CD14-positive monocyte (primary cell): ENCODE measurements around the gene NECTIN1. TPM values are rescaled to one million over a fixed set of nuclear protein-coding genes. Genes with fewer than 3 reads are reported as not detected.

Experiments used
- DNase-seq, 3 donors: peaks; one replicate each; pipeline ENCODE4 v3.0.0-alpha.2; 2011 to 2022
- H2AFZ ChIP-seq: 2 replicates; pipeline ENCODE4 v1.6.0; 2012; ENCODE audit warnings: mild to moderate bottlenecking, low read depth, low read length, inconsistent platforms; ENCODE audit not compliant: insufficient read depth, poor library complexity, severe bottlenecking
- H3K27ac ChIP-seq, 2 donors: 1 replicate in 1 of 2; 2 replicates in 1 of 2; pipeline ENCODE4 v1.5.1; 2012 to 2013; ENCODE audit warnings: low read length in 2 of 2, control low read depth in 1 of 2, inconsistent platforms in 1 of 2, low read depth in 1 of 2, mild to moderate bottlenecking in 1 of 2
- H3K27me3 ChIP-seq, 2 donors: one replicate each; pipeline versions ENCODE4 v1.6.0 to v1.6.1; 2011 to 2013; ENCODE audit warnings: low read length in 2 of 2; ENCODE audit not compliant: control insufficient read depth in 2 of 2, insufficient read depth in 2 of 2
- H3K36me3 ChIP-seq, 2 donors: replicated peaks in 1 of 2; 1 replicate in 1 of 2; 2 replicates in 1 of 2; pipeline versions ENCODE4 v1.5.1 to v1.6.1; 2012 to 2013; ENCODE audit warnings: low read length in 2 of 2, control low read depth in 1 of 2, inconsistent platforms in 1 of 2, mild to moderate bottlenecking in 1 of 2; ENCODE audit not compliant: insufficient read depth in 2 of 2, control insufficient read depth in 1 of 2
- H3K4me1 ChIP-seq, 2 donors: 1 replicate in 1 of 2; 2 replicates in 1 of 2; pipeline versions ENCODE4 v1.5.1 to v1.6.1; 2012 to 2013; ENCODE audit warnings: low read length in 2 of 2, control low read depth in 1 of 2, inconsistent platforms in 1 of 2, mild to moderate bottlenecking in 1 of 2, moderate library complexity in 1 of 2; ENCODE audit not compliant: insufficient read depth in 2 of 2, control insufficient read depth in 1 of 2
- H3K4me2 ChIP-seq: replicated peaks from 2 replicates; pipeline ENCODE3; 2012; ENCODE audit warnings: low read length, moderate library complexity, mild to moderate bottlenecking; ENCODE audit not compliant: poor library complexity, severe bottlenecking; ENCODE audit errors: extremely low read depth
- H3K4me3 ChIP-seq, 3 experiments: fragments of 200-600 bp in 1 of 3; sonication (generic) in 1 of 3; replicated peaks in 1 of 3; 1 replicate in 2 of 3; 2 replicates in 1 of 3; pipeline ENCODE4 v1.5.1; 2011 to 2013; ENCODE audit warnings: low read length in 3 of 3, mild to moderate bottlenecking in 3 of 3, control low read depth in 2 of 3, low read depth in 2 of 3, inconsistent platforms in 1 of 3, moderate library complexity in 1 of 3
- H3K79me2 ChIP-seq: 2 replicates; pipeline ENCODE4 v1.6.0; 2012; ENCODE audit warnings: mild to moderate bottlenecking, control low read depth, inconsistent platforms, low read length, moderate library complexity; ENCODE audit not compliant: insufficient read depth
- H3K9ac ChIP-seq: 2 replicates; pipeline ENCODE4 v1.6.0; 2017; ENCODE audit warnings: low read length, mild to moderate bottlenecking; ENCODE audit not compliant: insufficient read depth, poor library complexity, severe bottlenecking
- H3K9me3 ChIP-seq, 2 donors: replicated peaks in 1 of 2; 1 replicate in 1 of 2; 2 replicates in 1 of 2; pipeline versions ENCODE4 v1.5.1 to v1.6.1; 2012 to 2013; ENCODE audit warnings: low read length in 2 of 2, control low read depth in 1 of 2; ENCODE audit not compliant: control insufficient read depth in 1 of 2, insufficient read depth in 1 of 2
- H4K20me1 ChIP-seq: 2 replicates; pipeline ENCODE4 v1.6.0; 2012; ENCODE audit warnings: mild to moderate bottlenecking, low read length, control low read depth, moderate library complexity; ENCODE audit not compliant: insufficient read depth
- H3K27ac Mint-ChIP-seq, 7 donors: one replicate each; pipeline ENCODE4 v1.8.0; 2020; ENCODE audit warnings: mild to moderate bottlenecking in 7 of 7, mixed read lengths in 7 of 7, moderate library complexity in 6 of 7, inconsistent platforms in 2 of 7
- H3K27me3 Mint-ChIP-seq, 3 donors: one replicate each; pipeline ENCODE4 v1.8.0; 2021 to 2022; ENCODE audit warnings: low read depth in 3 of 3, mild to moderate bottlenecking in 3 of 3, mixed read lengths in 3 of 3, moderate library complexity in 3 of 3, inconsistent platforms in 1 of 3
- H3K36me3 Mint-ChIP-seq, 2 donors: one replicate each; pipeline ENCODE4 v1.8.0; 2020; ENCODE audit warnings: mixed read lengths in 2 of 2, inconsistent platforms in 1 of 2, mild to moderate bottlenecking in 1 of 2
- H3K4me1 Mint-ChIP-seq: one replicate; pipeline ENCODE4 v1.8.0; 2020; ENCODE audit warnings: mild to moderate bottlenecking, mixed read lengths
- H3K4me3 Mint-ChIP-seq, 2 donors: one replicate each; pipeline ENCODE4 v1.8.0; 2020; ENCODE audit warnings: mild to moderate bottlenecking in 2 of 2, mixed read lengths in 2 of 2, moderate library complexity in 1 of 2
- H3K9me3 Mint-ChIP-seq, 7 donors: one replicate each; pipeline ENCODE4 v1.8.0; 2020 to 2022; ENCODE audit warnings: mixed read lengths in 7 of 7, mild to moderate bottlenecking in 6 of 7, moderate library complexity in 6 of 7, inconsistent platforms in 2 of 7
- WGBS: methylation state at CpG from one replicate; pipeline ENCODE4 v1.1.5; 2013; ENCODE audit warnings: missing lambda C conversion rate; ENCODE audit not compliant: insufficient coverage; 5-methylcytosine and 5-hydroxymethylcytosine counted together
- intact Hi-C, 2 donors: fragments of 100-400 bp; cut with micrococcal nuclease; formaldehyde crosslinking; loops; one replicate each; pipeline versions ENCODE4 v1.15.0 to v1.15.1; 2023
- polyA plus RNA-seq, 3 donors: library from polyadenylated mRNA; depleted of rRNA in 1 of 3; unstranded in 2 of 3; stranded (reverse) in 1 of 3; fragments of 300-500 nt in 2 of 3; fragments of >200 nt in 1 of 3; fragmentation: Illumina TruSeq in 2 of 3; gene quantifications; 1 replicate in 2 of 3; 2 replicates in 1 of 3; pipeline ENCODE4 v1.2.3, GENCODE V29; 2012 to 2021
- TF ChIP-seq, protein P1 (sequence below): fragments of 200-600 bp; IDR thresholded peaks from one replicate; pipeline ENCODE4 v1.8.0; 2022; ENCODE audit warnings: antibody characterized with exemption, mild to moderate bottlenecking

Gene NECTIN1
- polyA plus RNA-seq, 3 donors, result 0.53 to 8.3 (median 0.85) TPM

DNA sequence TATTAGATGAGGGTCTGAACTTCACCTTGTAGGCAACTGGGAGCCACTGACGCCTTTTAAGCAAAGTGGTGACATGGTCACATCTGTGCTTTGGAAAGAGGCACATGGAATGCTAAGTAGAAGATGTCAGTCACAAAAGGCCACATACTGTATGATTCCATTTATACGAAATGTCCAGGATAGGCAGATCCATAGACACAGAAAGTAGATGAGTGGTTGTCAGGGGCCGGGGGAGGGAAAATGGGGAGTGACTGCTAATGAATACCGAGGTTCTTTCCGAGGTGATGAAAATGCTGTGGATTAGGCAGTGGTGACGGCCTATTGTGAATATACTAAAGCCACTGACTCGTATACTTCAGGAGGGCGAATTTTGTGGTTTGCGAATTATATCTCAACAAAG is 20.6 kb downstream of the NECTIN1 start:
- Histone ChIP-seq H3K79me2 (peaks cover 6% of the 10 kb centered on the region), H3K4me3 (no peak overlapping the region), H4K20me1 (peaks cover 4% of the 10 kb centered on the region), H3K27me3 (no peaks in the 10 kb centered on the region), H3K9me3 (no peaks in the 10 kb centered on the region), H3K36me3 (no peaks in the 10 kb centered on the region), H3K4me1 (peaks cover 37 to 45% of the 10 kb centered on the region in 2 donors), H3K9ac (no peak overlapping the region), H3K27ac (no peak overlapping the region), H3K4me2 (no peak overlapping the region), H2AFZ (no peak overlapping the region)
- Mint-ChIP-seq H3K27ac (peak overlapping the region in 1 of 7 donors; percentile 5), H3K4me3 (no peak overlapping the region), H3K27me3 (peaks cover 0 to 6% (median 1%) of the 10 kb centered on the region in 3 donors), H3K9me3 (peaks cover 0 to 3% (median 0%) of the 10 kb centered on the region in 7 donors), H3K36me3 (peaks cover 8 to 14% of the 10 kb centered on the region in 2 donors), H3K4me1 (peaks cover 54% of the 10 kb centered on the region)
- DNase-seq, result no peak
- TF ChIP-seq, protein P1, sequence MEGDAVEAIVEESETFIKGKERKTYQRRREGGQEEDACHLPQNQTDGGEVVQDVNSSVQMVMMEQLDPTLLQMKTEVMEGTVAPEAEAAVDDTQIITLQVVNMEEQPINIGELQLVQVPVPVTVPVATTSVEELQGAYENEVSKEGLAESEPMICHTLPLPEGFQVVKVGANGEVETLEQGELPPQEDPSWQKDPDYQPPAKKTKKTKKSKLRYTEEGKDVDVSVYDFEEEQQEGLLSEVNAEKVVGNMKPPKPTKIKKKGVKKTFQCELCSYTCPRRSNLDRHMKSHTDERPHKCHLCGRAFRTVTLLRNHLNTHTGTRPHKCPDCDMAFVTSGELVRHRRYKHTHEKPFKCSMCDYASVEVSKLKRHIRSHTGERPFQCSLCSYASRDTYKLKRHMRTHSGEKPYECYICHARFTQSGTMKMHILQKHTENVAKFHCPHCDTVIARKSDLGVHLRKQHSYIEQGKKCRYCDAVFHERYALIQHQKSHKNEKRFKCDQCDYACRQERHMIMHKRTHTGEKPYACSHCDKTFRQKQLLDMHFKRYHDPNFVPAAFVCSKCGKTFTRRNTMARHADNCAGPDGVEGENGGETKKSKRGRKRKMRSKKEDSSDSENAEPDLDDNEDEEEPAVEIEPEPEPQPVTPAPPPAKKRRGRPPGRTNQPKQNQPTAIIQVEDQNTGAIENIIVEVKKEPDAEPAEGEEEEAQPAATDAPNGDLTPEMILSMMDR, result no peak
- intact Hi-C loops, result no loop called here
- 97% methylated on average over 8 of the region's 9 CpGs for WGBS

DNA sequence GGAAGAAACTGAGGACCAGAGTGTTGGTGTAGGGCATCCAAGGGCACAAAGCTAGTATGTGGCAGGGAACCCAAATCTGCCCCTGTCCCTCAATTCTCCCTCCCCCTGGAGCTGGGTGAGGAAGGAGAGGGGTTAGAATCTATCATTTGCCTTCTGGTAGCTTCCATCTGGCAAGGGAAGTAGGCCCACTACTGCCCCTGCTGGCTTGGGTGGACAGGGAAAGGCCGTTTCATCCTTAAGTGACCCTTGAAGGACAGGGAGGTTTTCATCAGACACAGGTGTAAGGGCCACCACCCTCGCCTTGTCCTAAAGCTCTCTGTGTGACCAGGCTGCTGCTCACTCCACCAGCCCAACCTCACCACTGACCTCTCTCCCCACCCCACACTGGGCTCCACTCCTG is 22.1 kb downstream of the NECTIN1 start:
- no peak overlapping the region for H3K27ac ChIP-seq
- no peaks in the 10 kb centered on the region for H3K36me3 ChIP-seq
- no peaks in the 10 kb centered on the region for H3K27me3 ChIP-seq
- intact Hi-C loops, result no loop called here
- H3K79me2 ChIP-seq, result peaks cover 6% of the 10 kb centered on the region
- H3K4me2 ChIP-seq, result no peak overlapping the region
- H3K4me1 Mint-ChIP-seq, result peaks cover 42% of the 10 kb centered on the region
- TF ChIP-seq, protein P1, result peak; percentile 20
- peaks cover 8 to 14% of the 10 kb centered on the region in 2 donors for H3K36me3 Mint-ChIP-seq
- H3K27me3 Mint-ChIP-seq, result peaks cover 0 to 6% (median 1%) of the 10 kb centered on the region in 3 donors
- no peaks in the 10 kb centered on the region for H3K9me3 ChIP-seq
- peaks cover 0 to 3% (median 0%) of the 10 kb centered on the region in 7 donors for H3K9me3 Mint-ChIP-seq
- no peak overlapping the region for H2AFZ ChIP-seq
- no peak overlapping the region for H3K4me3 Mint-ChIP-seq
- peaks cover 22 to 30% of the 10 kb centered on the region in 2 donors for H3K4me1 ChIP-seq
- 85% methylated on average over 2 of the region's 2 CpGs for WGBS
- H4K20me1 ChIP-seq, result peaks cover 4% of the 10 kb centered on the region
- H3K27ac Mint-ChIP-seq, result no peak overlapping the region
- no peak for DNase-seq
- H3K4me3 ChIP-seq, result no peak overlapping the region
- H3K9ac ChIP-seq, result no peak overlapping the region
